Measurements from ENCODE around the gene JUND. TPM values are rescaled to one million over a fixed set of nuclear protein-coding genes. Genes with fewer than 3 reads are reported as not detected.

The JUND gene
- total RNA-seq, 1 donor from 2014 or later = 176 TPM

DNA sequence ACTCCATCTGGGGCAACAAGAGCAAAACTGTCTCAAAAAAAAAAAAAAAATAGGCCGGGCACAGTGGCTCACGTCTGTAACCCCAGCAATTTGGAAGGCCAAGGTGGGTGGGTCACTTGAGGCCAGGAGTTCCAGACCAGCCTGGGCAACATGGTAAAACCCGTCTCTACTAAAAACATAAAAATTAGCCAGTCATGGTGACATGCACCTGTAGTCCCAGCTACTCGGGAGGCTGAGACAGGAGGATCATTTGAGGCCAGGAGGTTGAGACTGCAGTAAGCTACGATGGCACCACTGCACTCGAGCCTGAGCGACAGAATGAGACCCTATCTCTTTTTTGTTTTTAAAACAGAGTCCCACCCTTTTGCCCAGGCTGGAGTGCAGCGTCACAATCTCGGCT lies 11.1 kb downstream of the JUND start:
- Mint-ChIP-seq H3K4me3 (ENCODE audit: unreplicated experiment) (no peak overlapping the region), H3K9me3 (ENCODE audit: low read depth) (no peaks in the 10 kb centered on the region), H3K27me3 (ENCODE audit: low read depth) (no peaks in the 10 kb centered on the region), H3K27ac (ENCODE audit: unreplicated experiment) (no peak overlapping the region), H3K4me1 (ENCODE audit: low read depth) (peaks cover 12% of the 10 kb centered on the region), H3K36me3 (ENCODE audit: low read depth) (peaks cover 19% of the 10 kb centered on the region)
- TF ChIP-seq, protein P1, sequence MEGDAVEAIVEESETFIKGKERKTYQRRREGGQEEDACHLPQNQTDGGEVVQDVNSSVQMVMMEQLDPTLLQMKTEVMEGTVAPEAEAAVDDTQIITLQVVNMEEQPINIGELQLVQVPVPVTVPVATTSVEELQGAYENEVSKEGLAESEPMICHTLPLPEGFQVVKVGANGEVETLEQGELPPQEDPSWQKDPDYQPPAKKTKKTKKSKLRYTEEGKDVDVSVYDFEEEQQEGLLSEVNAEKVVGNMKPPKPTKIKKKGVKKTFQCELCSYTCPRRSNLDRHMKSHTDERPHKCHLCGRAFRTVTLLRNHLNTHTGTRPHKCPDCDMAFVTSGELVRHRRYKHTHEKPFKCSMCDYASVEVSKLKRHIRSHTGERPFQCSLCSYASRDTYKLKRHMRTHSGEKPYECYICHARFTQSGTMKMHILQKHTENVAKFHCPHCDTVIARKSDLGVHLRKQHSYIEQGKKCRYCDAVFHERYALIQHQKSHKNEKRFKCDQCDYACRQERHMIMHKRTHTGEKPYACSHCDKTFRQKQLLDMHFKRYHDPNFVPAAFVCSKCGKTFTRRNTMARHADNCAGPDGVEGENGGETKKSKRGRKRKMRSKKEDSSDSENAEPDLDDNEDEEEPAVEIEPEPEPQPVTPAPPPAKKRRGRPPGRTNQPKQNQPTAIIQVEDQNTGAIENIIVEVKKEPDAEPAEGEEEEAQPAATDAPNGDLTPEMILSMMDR (IDR thresholded peaks at IDR 0.05) = no peak
- DNase-seq (ENCODE audit: low spot score) = no peak

DNA sequence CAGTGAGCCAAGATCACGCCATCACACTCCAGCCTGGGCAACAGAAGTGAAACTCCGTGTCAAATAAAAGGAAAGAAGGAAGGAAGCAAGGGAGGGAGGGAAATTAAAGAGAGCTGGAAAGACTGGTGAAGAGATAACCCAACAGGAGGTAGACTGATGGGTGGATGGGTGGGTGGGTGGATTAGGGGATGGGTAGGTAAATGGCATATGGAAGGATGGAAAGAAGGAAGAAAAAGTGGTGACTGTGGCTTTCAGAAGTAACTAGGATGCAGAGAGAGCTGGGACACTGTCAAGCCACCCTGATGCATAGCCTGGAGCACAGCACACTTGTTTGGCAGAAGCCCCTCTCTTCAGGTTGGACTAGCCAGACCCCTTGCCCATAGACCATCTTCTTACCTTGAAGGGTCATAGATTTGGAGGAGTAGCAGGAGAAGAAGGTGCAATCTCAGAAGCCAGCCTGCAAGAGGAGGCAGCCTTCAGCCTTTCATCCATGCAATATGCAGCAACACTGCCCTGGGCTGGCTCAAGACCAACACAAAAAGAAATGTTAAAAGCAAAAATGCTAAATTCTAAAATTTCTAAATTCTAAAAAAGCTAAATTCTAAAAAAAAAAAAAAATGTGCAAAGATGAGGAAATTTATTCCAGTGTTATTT lies 12.2 kb downstream of the JUND start:
- Mint-ChIP-seq H3K9me3 (ENCODE audit: low read depth) (no peaks in the 10 kb centered on the region), H3K27me3 (ENCODE audit: low read depth) (no peaks in the 10 kb centered on the region), H3K4me1 (ENCODE audit: low read depth) (peaks cover under 1% of the 10 kb centered on the region), H3K27ac (ENCODE audit: unreplicated experiment) (peak overlapping the region; percentile 27), H3K4me3 (ENCODE audit: unreplicated experiment) (no peak overlapping the region), H3K36me3 (ENCODE audit: low read depth) (peaks cover 22% of the 10 kb centered on the region)
- TF ChIP-seq, protein P1 (IDR thresholded peaks at IDR 0.05) = no peak
- no peak for DNase-seq (ENCODE audit: low spot score)

DNA sequence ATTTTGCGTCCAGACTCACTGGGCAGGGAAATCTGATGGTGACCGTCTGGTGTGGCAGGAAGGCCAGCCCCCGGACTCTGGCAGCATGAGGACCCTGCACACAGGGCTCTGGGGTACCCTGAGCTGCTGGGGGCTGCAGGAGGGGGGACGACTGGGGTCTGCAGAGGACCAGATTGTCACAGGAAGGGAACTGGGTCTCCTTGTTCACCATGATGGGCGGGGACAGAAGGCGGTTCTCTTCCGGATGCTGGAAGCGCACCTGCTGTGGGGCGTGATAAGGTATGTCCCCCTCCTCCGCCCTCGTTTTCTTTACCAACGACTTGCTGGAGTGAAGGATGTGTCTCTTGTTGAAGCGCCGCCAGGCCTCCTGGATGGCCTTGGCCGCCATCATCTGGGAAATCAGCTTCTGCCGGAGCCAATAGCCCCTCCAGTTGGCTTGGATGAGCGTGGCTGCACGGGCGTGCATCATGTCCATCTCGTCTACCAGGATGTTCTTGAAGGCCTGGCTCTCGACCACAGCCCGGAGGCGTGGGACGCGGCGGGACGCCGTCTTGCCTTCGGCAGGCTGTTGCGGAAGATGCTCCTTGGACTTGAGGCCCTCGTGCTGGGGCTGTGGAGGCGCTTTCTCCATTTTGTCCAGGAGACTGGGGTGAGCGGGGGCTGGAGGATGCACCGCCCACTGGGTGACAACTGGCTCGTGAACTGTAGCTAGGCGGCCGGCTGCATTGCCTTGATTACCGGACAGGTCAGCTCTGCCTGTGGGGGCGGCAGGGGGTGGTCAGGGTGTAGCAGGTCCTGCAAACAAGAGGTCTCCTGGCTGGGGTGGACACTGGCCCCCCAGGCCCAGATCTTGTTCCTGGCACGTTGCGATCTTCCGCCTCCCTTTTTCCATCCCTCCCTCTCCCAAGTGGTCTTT lies 14.4 kb downstream of the JUND start:
- no peak for DNase-seq (ENCODE audit: low spot score)
- Mint-ChIP-seq H3K4me3 (ENCODE audit: unreplicated experiment) (no peak overlapping the region), H3K27ac (ENCODE audit: unreplicated experiment) (no peak overlapping the region), H3K36me3 (ENCODE audit: low read depth) (peaks cover 22% of the 10 kb centered on the region), H3K27me3 (ENCODE audit: low read depth) (no peaks in the 10 kb centered on the region), H3K4me1 (ENCODE audit: low read depth) (no peaks in the 10 kb centered on the region), H3K9me3 (ENCODE audit: low read depth) (no peaks in the 10 kb centered on the region)
- TF ChIP-seq, protein P1 (IDR thresholded peaks at IDR 0.05) = no peak

DNA sequence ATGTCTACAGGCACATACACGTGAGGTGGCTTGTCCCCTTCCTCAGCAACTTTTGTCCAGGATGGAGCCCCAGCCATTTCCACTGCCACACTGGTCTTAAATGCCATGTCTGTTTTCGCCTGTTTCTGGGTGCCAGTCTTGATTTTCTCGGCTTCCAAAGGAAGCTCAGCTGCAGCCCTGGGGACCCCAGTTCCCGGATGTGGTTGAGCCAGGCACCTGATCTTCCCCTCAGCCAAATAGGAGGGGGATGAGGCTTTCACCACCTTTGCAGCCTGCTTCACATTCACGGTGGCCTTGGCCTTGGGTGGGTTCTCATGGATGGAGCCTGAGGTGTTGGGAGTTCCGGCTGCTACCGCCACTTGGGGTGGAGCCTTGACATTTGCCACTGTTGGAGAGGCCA lies 15.8 kb downstream of the JUND start:
- peaks cover 22% of the 10 kb centered on the region for H3K36me3 Mint-ChIP-seq (ENCODE audit: low read depth)
- no peak for DNase-seq (ENCODE audit: low spot score)
- H3K9me3 Mint-ChIP-seq (ENCODE audit: low read depth) = no peaks in the 10 kb centered on the region
- no peaks in the 10 kb centered on the region for H3K27me3 Mint-ChIP-seq (ENCODE audit: low read depth)
- no peak overlapping the region for H3K27ac Mint-ChIP-seq (ENCODE audit: unreplicated experiment)
- H3K4me3 Mint-ChIP-seq (ENCODE audit: unreplicated experiment) = no peak overlapping the region
- TF ChIP-seq, protein P1 (IDR thresholded peaks at IDR 0.05) = no peak
- no peaks in the 10 kb centered on the region for H3K4me1 Mint-ChIP-seq (ENCODE audit: low read depth)

DNA sequence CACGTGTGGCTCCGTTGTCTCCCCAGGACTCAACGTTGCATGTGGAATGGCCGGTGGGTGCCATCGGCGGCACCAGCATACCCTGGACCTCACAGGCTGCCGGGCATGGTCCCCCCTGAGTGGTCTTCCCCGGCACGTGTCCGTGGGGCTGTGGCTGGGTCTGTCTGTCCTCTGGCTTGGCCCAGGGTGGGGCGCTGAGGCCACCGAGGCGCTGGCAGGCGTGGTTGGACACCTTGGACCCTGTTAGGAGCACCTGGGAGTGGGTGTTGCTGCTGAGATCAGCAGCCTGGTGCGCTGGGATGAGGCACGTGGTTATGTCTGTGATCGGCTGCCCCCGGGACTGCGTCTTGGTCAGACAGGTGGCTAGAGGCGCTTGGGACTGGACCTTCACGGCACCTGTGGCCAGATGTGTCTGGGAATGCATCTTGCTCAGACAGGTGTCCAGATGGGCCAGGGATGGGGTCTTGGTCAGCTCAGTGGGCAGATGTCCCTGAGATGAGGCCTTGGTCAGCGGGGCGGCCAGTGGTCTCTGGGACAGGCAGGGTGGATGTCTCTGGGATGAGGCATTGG lies 16.4 kb downstream of the JUND start:
- H3K36me3 Mint-ChIP-seq (ENCODE audit: low read depth) = peaks cover 22% of the 10 kb centered on the region
- no peaks in the 10 kb centered on the region for H3K27me3 Mint-ChIP-seq (ENCODE audit: low read depth)
- no peak overlapping the region for H3K4me3 Mint-ChIP-seq (ENCODE audit: unreplicated experiment)
- no peak overlapping the region for H3K27ac Mint-ChIP-seq (ENCODE audit: unreplicated experiment)
- TF ChIP-seq, protein P1 (IDR thresholded peaks at IDR 0.05) = no peak
- no peaks in the 10 kb centered on the region for H3K4me1 Mint-ChIP-seq (ENCODE audit: low read depth)
- DNase-seq (ENCODE audit: low spot score) = no peak
- no peaks in the 10 kb centered on the region for H3K9me3 Mint-ChIP-seq (ENCODE audit: low read depth)

Data from chondrocyte (in vitro differentiated cells).